GM18498 (cell line): ENCODE measurements around the gene TCHP.

Source experiments
- ATAC-seq: cut with Tn5 transposase; IDR thresholded peaks from one replicate; pipeline ENCODE4 v1.9.1; 2021; ENCODE audit warnings: mild to moderate bottlenecking, moderate library complexity; ENCODE audit not compliant: unreplicated experiment

TCHP gene

DNA sequence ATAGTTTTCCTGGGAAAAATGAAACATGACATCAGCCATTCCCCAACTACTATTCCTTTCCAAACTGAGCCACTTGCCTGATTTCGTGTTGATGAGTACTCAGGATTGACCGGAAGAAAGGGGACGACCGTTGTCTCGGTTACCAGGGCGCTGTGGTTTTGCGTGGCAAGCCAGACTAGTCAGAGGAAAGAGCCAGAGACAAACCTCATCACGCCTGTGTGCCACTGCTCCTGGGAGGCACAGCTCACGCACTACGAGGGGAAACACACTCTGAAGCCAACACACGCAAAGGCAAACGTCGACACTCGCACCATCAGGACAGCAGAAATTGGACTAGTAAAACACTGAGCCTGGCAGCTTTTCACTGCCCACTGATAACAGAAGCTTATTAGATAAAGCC, 61.1 kb downstream of the TCHP start:
- no peak for ATAC-seq

DNA sequence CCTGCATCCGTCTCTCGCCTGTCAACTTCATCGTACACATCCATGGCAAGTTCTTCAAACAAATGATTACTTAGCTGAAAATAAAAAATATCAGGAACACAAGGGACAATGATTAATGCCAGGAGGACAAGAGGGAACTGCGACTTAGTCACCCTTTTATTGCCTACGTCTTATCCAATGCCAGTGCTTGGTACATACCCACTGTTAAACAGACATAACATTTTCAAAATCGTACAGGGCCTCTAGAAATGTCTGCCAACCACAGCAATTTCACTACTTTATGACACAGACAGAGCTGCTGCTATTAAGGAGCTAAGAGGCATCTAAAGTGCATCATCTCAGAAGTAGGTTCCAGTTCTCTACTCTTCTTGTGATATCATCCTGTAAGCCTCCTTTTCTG, 61.5 kb downstream of the TCHP start:
- no peak for ATAC-seq

DNA sequence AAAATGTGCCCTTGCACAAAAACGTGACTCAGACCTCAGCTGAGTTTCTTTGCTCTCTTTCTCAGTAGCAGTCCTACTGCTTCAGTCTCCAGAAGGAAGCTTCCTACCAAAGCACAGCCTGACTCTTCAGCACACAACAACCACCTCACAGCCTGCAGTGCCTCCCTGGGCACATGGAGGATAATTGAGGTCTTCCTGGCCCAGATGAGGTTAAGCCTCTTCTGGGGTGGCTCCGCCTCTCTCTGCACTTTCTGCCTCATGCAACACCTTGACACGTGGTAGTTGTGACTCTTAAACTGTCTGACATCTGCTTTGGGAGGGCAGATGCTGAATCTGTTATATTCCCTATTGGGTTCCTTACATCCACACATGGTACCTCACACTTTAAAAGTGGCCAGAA, 62.3 kb downstream of the TCHP start:
- no peak for ATAC-seq

GRCh38 chr12:109963330-109963729, 63.3 kb downstream of the TCHP start:
- ATAC-seq, result no peak

- no peak for ATAC-seq
Observed at GRCh38 chr12:109963743-109964429, 63.8 kb downstream of the TCHP start.

DNA sequence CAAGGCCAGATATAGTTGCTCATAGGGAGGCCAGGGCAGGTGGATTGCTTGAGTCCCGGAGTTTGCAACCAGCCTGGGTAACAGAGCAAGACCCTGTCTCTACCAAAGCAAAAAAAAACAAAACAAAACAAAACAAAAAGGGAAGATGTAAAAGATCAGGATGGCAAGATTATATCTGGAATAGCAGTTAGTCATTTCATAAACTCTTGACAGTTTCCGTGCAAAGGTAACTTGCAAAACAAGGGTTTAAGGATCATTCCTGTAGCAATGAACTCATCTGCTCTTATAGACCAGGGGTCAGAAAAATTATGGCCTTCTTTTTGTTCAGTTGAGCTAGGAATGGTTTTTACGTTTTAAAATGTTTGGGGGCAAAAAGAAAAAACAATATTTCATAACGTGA, 66.5 kb downstream of the TCHP start:
- ATAC-seq, result no peak

- ATAC-seq, result no peak
Observed at GRCh38 chr12:109967383-109968031, 67.4 kb downstream of the TCHP start.
